Adrenal gland (tissue), 5 donors: ENCODE data around the gene MLLT1.

Experiments used
- CTCF ChIP-seq, 6 experiments: fragments of 450-650 bp in 4 of 6; fragments of 200-600 bp in 2 of 6; sonication (generic) in 1 of 6; IDR thresholded peaks; 1 replicate in 5 of 6; 2 replicates in 1 of 6; pipeline versions ENCODE4 v1.5.1 to v1.8.0; 2016 to 2021; ENCODE audit warnings: antibody characterized with exemption in 6 of 6, mild to moderate bottlenecking in 2 of 6, moderate library complexity in 1 of 6
- POLR2A ChIP-seq, 2 donors: fragments of 450-650 bp; IDR thresholded peaks; one replicate each; pipeline ENCODE4 v1.6.1; 2017; ENCODE audit warnings: antibody characterized with exemption in 2 of 2, mild to moderate bottlenecking in 2 of 2, moderate library complexity in 1 of 2
- donor health status: DM: no; HTN: no; CAD: no.

GRCh38 chr19:6199240-6199994 is 80.4 kb downstream of the MLLT1 start:
- TF ChIP-seq CTCF (IDR thresholded peaks at IDR 0.05), result peak in 5 of 6 experiments; percentile 50 to 74 (median 67)
- TF ChIP-seq POLR2A (IDR thresholded peaks at IDR 0.05), result peak in 1 of 2 donors; percentile 38
